Heart right ventricle (tissue), 16 donors: ENCODE data around the gene ATPAF2. TPM values are rescaled to one million over a fixed set of nuclear protein-coding genes. Genes with fewer than 3 reads are reported as not detected.
A peak's percentile ranks its signal among the peaks of the same experiment; 100 is the strongest.

Experiments used
- ATAC-seq, 8 donors: fragments of 200-7000 bp; cut with Tn5 transposase; one replicate each; pipeline ENCODE4 v1.9.1; 2020; ENCODE audit warnings: mild to moderate bottlenecking in 8 of 8, moderate library complexity in 8 of 8, moderate number of reproducible peaks in 1 of 8
- DNase-seq, 2 donors: peaks; one replicate each; pipeline ENCODE4 v3.0.0-alpha.2; 2020
- H3K27ac ChIP-seq, 10 donors: fragments of 200-600 bp; sonication (generic) in 2 of 10; one replicate each; pipeline versions ENCODE4 v1.5.0 to v1.8.0; 2020 to 2022; ENCODE audit warnings: mild to moderate bottlenecking in 3 of 10
- H3K27me3 ChIP-seq, 7 donors: fragments of 200-600 bp; one replicate each; pipeline ENCODE4 v1.8.0; 2021 to 2022; ENCODE audit warnings: mild to moderate bottlenecking in 2 of 7
- H3K36me3 ChIP-seq, 9 donors: fragments of 200-600 bp; sonication (generic) in 1 of 9; one replicate each; pipeline versions ENCODE4 v1.5.0 to v1.8.0; 2020 to 2022; ENCODE audit warnings: mild to moderate bottlenecking in 2 of 9
- H3K4me1 ChIP-seq, 9 donors: fragments of 200-600 bp; sonication (generic) in 1 of 9; one replicate each; pipeline versions ENCODE4 v1.5.0 to v1.8.0; 2020 to 2022; ENCODE audit warnings: mild to moderate bottlenecking in 4 of 9
- H3K4me3 ChIP-seq, 10 donors: fragments of 200-600 bp; sonication (generic) in 2 of 10; one replicate each; pipeline versions ENCODE4 v1.5.0 to v1.8.0; 2020 to 2022; ENCODE audit warnings: mild to moderate bottlenecking in 7 of 10, moderate library complexity in 2 of 10
- H3K9me3 ChIP-seq, 11 donors: fragments of 200-600 bp in 10 of 11; sonication (generic) in 2 of 11; one replicate each; pipeline versions ENCODE4 v1.5.0 to v1.8.0; 2013 to 2022; ENCODE audit warnings: mild to moderate bottlenecking in 2 of 11, control low read depth in 1 of 11, moderate library complexity in 1 of 11
- CTCF ChIP-seq, 9 donors: fragments of 200-600 bp; sonication (generic) in 2 of 9; IDR thresholded peaks; one replicate each; pipeline versions ENCODE4 v1.5.0 to v1.8.0; 2021 to 2022; ENCODE audit warnings: antibody characterized with exemption in 9 of 9, mild to moderate bottlenecking in 5 of 9, moderate library complexity in 1 of 9
- WGBS, 2 donors: extraction: QIAGEN DNeasy Blood & Tissue Kit; methylation state at CpG; one replicate each; pipeline ENCODE4 v1.1.7; 2013; ENCODE audit warnings: inconsistent platforms in 1 of 2; 5-methylcytosine and 5-hydroxymethylcytosine counted together
- intact Hi-C, 10 donors: fragments of 100-400 bp; cut with DNase I; formaldehyde crosslinking; loops; one replicate each; pipeline versions ENCODE4 v1.11.1 to v1.14.2; 2022
- polyA plus RNA-seq, 2 donors: library from polyadenylated mRNA; stranded (reverse); fragments of 200-250 nt; gene quantifications; one replicate each; pipeline ENCODE4 v1.2.3, GENCODE V29; 2013
- total RNA-seq, 10 donors: library from RNA; stranded (reverse); fragmentation: NEBNext Ultra II Directional in 3 of 10; extraction: Animal tissue kit (Norgen Biotek cat#: 25700) in 3 of 10; gene quantifications; one replicate each; pipeline versions ENCODE4 v1.2.1 to v1.2.4, GENCODE V29; 2021 to 2023
- donor health status: Arrhythmogenic right ventricular cardiomyopathy.
- donor health status: ischemic (EF 13 %, LVEDD 7.1; RV severe dilation, severe dysfunction).
- donor health status: healthy with polysubstance abuse.
- donor health status: DM: no; HTN: yes; CAD: no.
- donor health status: DM: no; HTN: no; CAD: no.
- donor health status: ischemic (EF 25% LVEDD 6.9; RV normal size, moderate dysfunction).
- donor health status: ischemic (EF 25% LVEDD 5.7; RV mildly dilated, moderate dysfunction).
- donor health status: healthy.
- donor health status: DM: yes; HTN: yes; CAD: no.
- donor health status: Ischemic cardiomyopathy.
- donor health status: ischemic (EF 35%, LVEDD 5.7; RV mildly dilated, moderate dysfunction).
- donor health status: nonischemic (EF 11% LVEDD 7.7; RV severe dilation, severe dysfunction).
- donor health status: DM: yes; HTN: yes; CAD: no.
- donor health status: PGD.
- donor health status: ischemic (EF 29% LVEDD 5.4; RV normal size, mild dysfunction).
- donor health status: nonischemic (EF 23%, LVEDD 6.1; RV moderate dilation, normal function).

The ATPAF2 gene
- total and polyA plus RNA-seq, 12 donors = 21.5 to 55.8 (median 37.4) TPM

GRCh38 chr17:18031955-18032354 is 7.0 kb downstream of the ATPAF2 start:
- 34 to 41% methylated on average over 2 of the region's 2 CpGs for WGBS, 2 donors
- no peak for TF ChIP-seq CTCF (IDR thresholded peaks at IDR 0.05)
- Histone ChIP-seq H3K27ac (peak overlapping the region in 9 of 10 donors; percentile 1 to 77 (median 56)), H3K4me3 (no peak overlapping the region), H3K36me3 (peaks cover 0 to 12% (median 0%) of the 10 kb centered on the region in 9 donors), H3K9me3 (no peaks in the 10 kb centered on the region), H3K4me1 (peaks cover 0 to 52% (median 34%) of the 10 kb centered on the region in 9 donors), H3K27me3 (no peaks in the 10 kb centered on the region)
- ATAC-seq (peak in 5 of 8 donors; percentile 10 to 58 (median 31)), DNase-seq (no peak)
- intact Hi-C loops = loop anchor here (2.0 to 10.0 kb wide), 15 partner anchors 35 to 355 kb away; partner anchors contain the start of genes RAI1 (in 6 of the 10), DRC3 (in 1 of the 10) and TOM1L2 (in 1 of the 10)

DNA sequence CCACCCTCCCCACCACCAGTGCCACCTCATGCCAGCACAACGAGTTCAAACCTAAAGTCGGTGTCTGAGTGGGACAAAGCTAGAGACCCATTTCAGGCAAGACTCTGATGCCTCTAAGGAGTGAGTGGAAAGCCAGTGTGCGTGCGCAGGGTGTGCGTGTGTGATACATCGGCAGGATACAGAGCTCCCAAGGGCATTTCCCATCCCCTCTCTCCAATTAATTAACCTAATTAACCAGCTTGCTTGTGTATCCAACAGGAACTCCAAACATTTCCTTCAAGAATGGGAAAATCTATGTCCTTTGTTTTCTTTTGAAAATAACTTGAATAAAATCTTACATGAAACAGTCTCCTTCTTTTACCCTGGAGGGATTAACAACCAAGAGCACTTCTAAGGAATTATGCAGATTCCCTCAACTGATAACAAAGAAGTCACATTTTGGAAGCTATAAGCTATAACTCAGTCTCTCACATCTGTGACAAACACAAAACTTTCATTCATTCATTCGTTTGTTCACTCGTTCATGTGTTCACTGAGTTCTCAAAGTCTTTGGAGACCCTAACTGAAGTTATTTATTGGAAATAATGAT is 9.9 kb downstream of the ATPAF2 start:
- no peaks in the 10 kb centered on the region for H3K27me3 ChIP-seq
- H3K36me3 ChIP-seq = peaks cover 0 to 26% (median 0%) of the 10 kb centered on the region in 9 donors
- peaks cover 0 to 59% (median 43%) of the 10 kb centered on the region in 9 donors for H3K4me1 ChIP-seq
- peak overlapping the region in 8 of 10 donors; percentile 5 to 88 (median 80) for H3K27ac ChIP-seq
- no peak overlapping the region for H3K4me3 ChIP-seq
- no peaks in the 10 kb centered on the region for H3K9me3 ChIP-seq
- intact Hi-C loops = loop anchor here in 4 of 10 donors (5.0 to 10.0 kb wide), 4 partner anchors 37 to 134 kb away; partner anchors contain the start of genes DRC3 (in 2 of the 4) and TOM1L2 (in 2 of the 4)
- no peak for DNase-seq
- ATAC-seq = peak in 1 of 8 donors; percentile 21
- WGBS, 2 donors = 62 to 66% methylated on average over 8 of the region's 8 CpGs
- no peak for TF ChIP-seq CTCF (IDR thresholded peaks at IDR 0.05)

DNA sequence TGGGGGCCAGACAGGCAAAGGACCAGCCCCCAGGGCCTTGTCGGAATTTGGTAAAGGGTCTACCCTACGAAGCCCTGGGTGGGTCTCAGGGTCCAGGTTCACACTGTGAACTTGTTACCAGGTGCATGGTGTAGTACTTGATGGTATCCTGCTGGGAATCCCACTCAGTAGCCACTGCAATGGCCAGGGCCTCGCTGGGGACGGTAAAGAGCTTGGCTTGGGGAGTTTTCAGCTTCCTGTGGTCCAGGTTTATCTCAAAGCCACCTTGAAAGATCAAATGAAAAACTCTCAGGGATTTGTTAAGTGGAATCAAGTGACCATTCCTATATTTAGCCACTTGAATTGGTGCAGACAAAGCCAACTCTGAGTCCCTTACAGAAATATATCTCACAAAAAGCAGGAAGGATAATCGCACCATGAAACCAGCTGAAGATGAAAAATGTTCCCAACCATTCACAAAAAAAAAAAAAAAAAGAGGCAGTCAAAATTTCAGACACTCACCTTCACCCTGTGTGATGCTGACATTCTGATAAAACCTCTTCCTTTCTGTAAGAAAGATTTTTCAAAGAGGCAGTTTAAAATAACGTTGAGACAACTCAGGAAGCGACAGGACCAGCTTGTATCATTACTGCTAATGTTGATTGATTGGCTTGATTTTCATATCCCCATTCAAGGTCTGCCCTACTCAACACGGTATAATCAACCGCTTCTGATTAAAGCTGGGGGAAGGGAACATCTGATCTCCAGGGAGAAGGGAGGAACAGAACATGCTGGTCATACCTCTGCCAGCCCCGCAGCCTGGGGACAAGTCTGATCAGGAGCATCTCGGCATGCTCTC is 10.6 kb downstream of the ATPAF2 start:
- 38 to 51% methylated on average over 11 of the region's 11 CpGs for WGBS, 2 donors
- DNase-seq (no peak), ATAC-seq (peak; percentile 14 to 78 (median 56))
- H3K36me3 ChIP-seq = peaks cover 0 to 33% (median 0%) of the 10 kb centered on the region in 9 donors
- peaks cover 0 to 59% (median 43%) of the 10 kb centered on the region in 9 donors for H3K4me1 ChIP-seq
- H3K4me3 ChIP-seq = no peak overlapping the region
- TF ChIP-seq CTCF (IDR thresholded peaks at IDR 0.05) = no peak
- H3K27me3 ChIP-seq = no peaks in the 10 kb centered on the region
- no peaks in the 10 kb centered on the region for H3K9me3 ChIP-seq
- peak overlapping the region; percentile 17 to 88 (median 78) for H3K27ac ChIP-seq
- intact Hi-C loops = loop anchor here in 4 of 10 donors (5.0 to 10.0 kb wide), 4 partner anchors 36 to 134 kb away; partner anchors contain the start of genes DRC3 (in 2 of the 4) and TOM1L2 (in 2 of the 4)

- Histone ChIP-seq H3K9me3 (no peaks in the 10 kb centered on the region), H3K4me3 (no peak overlapping the region), H3K27me3 (no peaks in the 10 kb centered on the region), H3K4me1 (peaks cover 0 to 48% (median 36%) of the 10 kb centered on the region in 9 donors), H3K27ac (peak overlapping the region in 7 of 10 donors; percentile 77 to 88 (median 82)), H3K36me3 (peaks cover 0 to 38% (median 0%) of the 10 kb centered on the region in 9 donors)
- DNase-seq (no peak), ATAC-seq (peak; percentile 27 to 74 (median 47))
- no peak for TF ChIP-seq CTCF (IDR thresholded peaks at IDR 0.05)
- intact Hi-C loops = loop anchor here in 4 of 10 donors (5.0 to 10.0 kb wide), 4 partner anchors 35 to 132 kb away; partner anchors contain the start of genes DRC3 (in 2 of the 4) and TOM1L2 (in 2 of the 4)
- 58 to 71% methylated on average over 6 of the region's 6 CpGs for WGBS, 2 donors
Measured at GRCh38 chr17:18027280-18027679, 11.7 kb downstream of the ATPAF2 start.
